HFF-Myc (cell line): ENCODE results near the gene RNFT2.
"Not testable (repeated sequence)": the region's sequence is repeated elsewhere in the genome, so short reads cannot be mapped to it uniquely, and the experiment has no call there.

Experiments used
- DNase-seq: peaks from one replicate; pipeline ENCODE4 v3.0.0-alpha.2; 2011; ENCODE audit warnings: low read depth; ENCODE audit errors: extremely low read depth
- H3K4me3 ChIP-seq: replicated peaks from 2 replicates; pipeline ENCODE4 v1.5.1; 2011; ENCODE audit warnings: low read depth, mild to moderate bottlenecking, control low read depth, low read length
- CTCF ChIP-seq: IDR thresholded peaks from 2 replicates; pipeline ENCODE4 v1.5.1; 2012; ENCODE audit warnings: mild to moderate bottlenecking, low read depth, low read length, control low read depth; ENCODE audit errors: missing control alignments

Gene RNFT2

GRCh38 chr12:116731801-116732200, 6.3 kb upstream of the RNFT2 start:
- no peak for DNase-seq
- H3K4me3 ChIP-seq: no peak overlapping the region
- no peak for TF ChIP-seq CTCF

- TF ChIP-seq CTCF: no peak
- DNase-seq: no peak
- H3K4me3 ChIP-seq: no peak overlapping the region
These were observed 3.9 kb upstream of the RNFT2 start for GRCh38 chr12:116734156-116734768.

GRCh38 chr12:116735084-116735483, 3.0 kb upstream of the RNFT2 start:
- no peak for DNase-seq
- no peak for TF ChIP-seq CTCF
- H3K4me3 ChIP-seq: no peak overlapping the region

- H3K4me3 ChIP-seq: peak overlapping the region; percentile 91
- DNase-seq: no peak
These were observed 2.0 kb upstream of the RNFT2 start for GRCh38 chr12:116735951-116736599.

GRCh38 chr12:116736962-116737773, 947 bp upstream of the RNFT2 start:
- no peak for TF ChIP-seq CTCF
- DNase-seq: no peak
- peak overlapping the region; percentile 91 for H3K4me3 ChIP-seq

More at GRCh38 chr12:116735951-116736599, 2.0 kb upstream of the RNFT2 start:
- TF ChIP-seq CTCF: no peak

- TF ChIP-seq CTCF: no peak
- no peak overlapping the region for H3K4me3 ChIP-seq
- no peak for DNase-seq
These were observed 1.3 kb downstream of the RNFT2 start for GRCh38 chr12:116739381-116739887.

- not testable (repeated sequence) for H3K4me3 ChIP-seq, DNase-seq
These were observed 4.7 kb downstream of the RNFT2 start for GRCh38 chr12:116742787-116743186.
